HFF-Myc (cell line): ENCODE data around the gene STMN1.

Experiments
- DNase-seq: peaks from one replicate; pipeline ENCODE4 v3.0.0-alpha.2; 2011; ENCODE audit warnings: low read depth; ENCODE audit errors: extremely low read depth
- H3K4me3 ChIP-seq: replicated peaks from 2 replicates; pipeline ENCODE4 v1.5.1; 2011; ENCODE audit warnings: low read depth, mild to moderate bottlenecking, control low read depth, low read length
- TF ChIP-seq, protein P1 (sequence below): IDR thresholded peaks from 2 replicates; pipeline ENCODE4 v1.5.1; 2012; ENCODE audit warnings: mild to moderate bottlenecking, low read depth, low read length, control low read depth; ENCODE audit errors: missing control alignments

Gene STMN1

DNA sequence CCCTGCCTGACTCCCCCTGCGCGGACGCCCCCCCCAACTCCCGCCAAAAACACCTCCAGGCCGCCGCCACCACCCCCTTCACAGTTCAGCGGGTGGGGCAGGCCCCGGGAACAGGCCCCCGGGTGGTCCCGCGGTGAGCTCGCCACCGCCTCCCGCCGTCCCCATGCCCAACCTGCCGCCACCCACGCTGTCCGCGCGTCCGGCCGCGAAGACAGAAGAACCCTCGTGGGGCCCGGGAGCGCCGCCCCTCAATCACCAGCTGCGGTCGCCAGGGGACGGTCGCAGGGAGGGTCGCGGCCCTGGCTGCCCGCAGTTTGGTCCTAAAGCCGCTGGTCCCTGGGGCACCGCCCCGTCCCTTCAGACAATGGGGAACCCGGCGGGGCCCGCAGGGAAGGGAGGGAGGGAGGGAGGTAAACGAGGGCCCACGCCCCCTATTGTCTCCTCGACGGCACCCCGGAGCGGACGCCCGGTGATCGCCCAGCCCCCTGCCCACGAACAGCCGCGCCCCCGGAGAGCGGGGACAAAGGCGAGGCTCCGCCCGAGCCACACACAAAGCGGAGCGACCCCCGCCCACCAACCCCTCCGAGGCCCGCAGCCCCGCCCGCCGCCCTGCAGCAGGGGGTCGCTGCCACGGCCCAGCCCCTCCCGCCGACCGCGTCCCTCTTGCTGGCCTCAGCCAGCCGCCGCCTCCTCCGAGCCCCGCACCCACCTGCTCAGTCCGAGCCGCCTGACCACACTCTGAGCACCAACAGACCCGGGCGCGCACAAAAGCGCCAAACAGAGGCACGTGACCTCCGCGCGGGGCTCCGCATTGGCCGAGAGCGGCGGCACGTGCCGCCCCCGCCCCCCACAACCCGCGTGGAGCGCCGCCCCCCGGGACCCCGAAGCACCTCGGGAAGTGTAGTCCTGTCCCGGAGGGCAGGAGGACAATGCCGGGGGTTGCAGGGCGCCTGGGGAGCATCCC is at the start of gene STMN1:
Gene STMN1, minus strand, starts transcription at position 740 of the 964 bp plus-strand sequence. CDS start 1,743 bp downstream, outside the sequence.
- peak within 1 kb of the TSS; percentile 68 for H3K4me3 ChIP-seq
- no peak for DNase-seq
- TF ChIP-seq, protein P1, sequence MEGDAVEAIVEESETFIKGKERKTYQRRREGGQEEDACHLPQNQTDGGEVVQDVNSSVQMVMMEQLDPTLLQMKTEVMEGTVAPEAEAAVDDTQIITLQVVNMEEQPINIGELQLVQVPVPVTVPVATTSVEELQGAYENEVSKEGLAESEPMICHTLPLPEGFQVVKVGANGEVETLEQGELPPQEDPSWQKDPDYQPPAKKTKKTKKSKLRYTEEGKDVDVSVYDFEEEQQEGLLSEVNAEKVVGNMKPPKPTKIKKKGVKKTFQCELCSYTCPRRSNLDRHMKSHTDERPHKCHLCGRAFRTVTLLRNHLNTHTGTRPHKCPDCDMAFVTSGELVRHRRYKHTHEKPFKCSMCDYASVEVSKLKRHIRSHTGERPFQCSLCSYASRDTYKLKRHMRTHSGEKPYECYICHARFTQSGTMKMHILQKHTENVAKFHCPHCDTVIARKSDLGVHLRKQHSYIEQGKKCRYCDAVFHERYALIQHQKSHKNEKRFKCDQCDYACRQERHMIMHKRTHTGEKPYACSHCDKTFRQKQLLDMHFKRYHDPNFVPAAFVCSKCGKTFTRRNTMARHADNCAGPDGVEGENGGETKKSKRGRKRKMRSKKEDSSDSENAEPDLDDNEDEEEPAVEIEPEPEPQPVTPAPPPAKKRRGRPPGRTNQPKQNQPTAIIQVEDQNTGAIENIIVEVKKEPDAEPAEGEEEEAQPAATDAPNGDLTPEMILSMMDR = no peak

DNA sequence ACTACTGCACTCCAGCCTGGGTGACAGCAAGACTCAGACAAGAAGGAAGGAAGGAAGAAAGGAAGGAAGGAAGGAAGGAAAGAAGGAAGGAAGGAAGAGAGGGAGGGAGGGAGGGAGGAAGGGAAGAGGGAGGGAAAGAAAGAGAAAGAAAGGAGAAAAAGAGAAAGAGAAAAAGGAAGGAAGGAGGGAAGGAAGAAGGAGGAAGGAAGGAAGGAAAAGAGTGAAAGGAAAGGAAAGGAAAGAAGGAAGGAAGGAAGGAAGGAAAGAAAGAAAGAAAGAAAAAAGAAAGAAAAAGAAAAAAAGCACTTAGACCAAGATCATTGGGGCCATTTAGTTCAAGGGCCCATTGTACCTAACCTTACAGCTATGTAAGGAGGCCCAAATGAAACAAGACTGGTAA is 49.3 kb upstream of the STMN1 start:
- H3K4me3 ChIP-seq = no peak overlapping the region
- TF ChIP-seq, protein P1 = no peak
- DNase-seq = no peak

- no peak for DNase-seq
- no peak overlapping the region for H3K4me3 ChIP-seq
- TF ChIP-seq, protein P1 = no peak
These were observed 48.2 kb upstream of the STMN1 start for GRCh38 chr1:25954282-25954938.

GRCh38 chr1:25952841-25953401 is 46.7 kb upstream of the STMN1 start:
- no peak overlapping the region for H3K4me3 ChIP-seq
- no peak for DNase-seq
- TF ChIP-seq, protein P1 = no peak

DNA sequence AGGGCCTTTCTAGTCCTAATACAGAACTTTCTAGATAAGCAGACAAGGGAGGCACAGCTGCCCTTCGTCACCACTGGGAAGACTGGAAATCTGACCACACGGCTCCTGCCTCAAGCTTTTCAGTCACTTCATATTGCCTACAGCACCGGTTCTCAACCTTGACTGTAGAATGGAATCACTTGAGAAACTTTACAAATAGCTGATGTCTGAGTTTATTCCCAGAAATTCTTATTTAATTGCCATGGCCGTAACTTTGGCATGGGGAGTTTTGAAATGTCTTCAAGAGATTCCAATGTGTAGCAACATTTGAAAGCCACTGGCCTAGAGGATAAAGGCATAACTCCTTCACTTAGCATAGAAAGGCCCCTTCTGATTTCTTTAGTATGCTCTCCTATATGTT is 42.4 kb upstream of the STMN1 start:
- TF ChIP-seq, protein P1 = no peak
- DNase-seq = no peak
- H3K4me3 ChIP-seq = no peak overlapping the region

DNA sequence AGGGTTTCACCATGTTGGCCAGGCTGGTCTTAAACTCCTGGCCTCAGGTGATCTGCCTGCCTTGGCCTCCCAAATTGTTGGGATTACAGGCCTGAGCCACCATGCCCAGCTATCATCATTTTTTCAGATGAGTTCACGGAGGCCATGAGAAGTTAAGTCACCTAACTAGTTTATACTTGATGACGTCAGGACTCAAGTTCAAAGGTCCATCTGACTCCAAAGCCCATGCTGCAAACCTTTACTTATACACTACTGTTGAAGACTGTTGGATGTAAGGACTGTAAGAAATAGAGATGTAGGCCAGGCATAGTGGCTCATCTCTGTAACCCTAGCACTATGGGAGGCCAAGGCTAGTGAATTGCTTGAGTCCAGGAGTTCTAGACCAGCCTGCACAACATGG is 40.8 kb upstream of the STMN1 start:
- DNase-seq = no peak
- TF ChIP-seq, protein P1 = no peak
- H3K4me3 ChIP-seq = no peak overlapping the region
